GM12874 (cell line): ENCODE results near the gene WHAMM.

Experiments
- TF ChIP-seq, protein P1 (sequence below): IDR thresholded peaks from 2 replicates; pipeline ENCODE4 v1.5.1; 2011; ENCODE audit warnings: low read depth, mild to moderate bottlenecking, control low read depth, low read length, moderate library complexity; ENCODE audit not compliant: insufficient read depth

WHAMM gene

GRCh38 chr15:82804575-82804949 lies 4.9 kb upstream of the WHAMM start:
- TF ChIP-seq, protein P1, sequence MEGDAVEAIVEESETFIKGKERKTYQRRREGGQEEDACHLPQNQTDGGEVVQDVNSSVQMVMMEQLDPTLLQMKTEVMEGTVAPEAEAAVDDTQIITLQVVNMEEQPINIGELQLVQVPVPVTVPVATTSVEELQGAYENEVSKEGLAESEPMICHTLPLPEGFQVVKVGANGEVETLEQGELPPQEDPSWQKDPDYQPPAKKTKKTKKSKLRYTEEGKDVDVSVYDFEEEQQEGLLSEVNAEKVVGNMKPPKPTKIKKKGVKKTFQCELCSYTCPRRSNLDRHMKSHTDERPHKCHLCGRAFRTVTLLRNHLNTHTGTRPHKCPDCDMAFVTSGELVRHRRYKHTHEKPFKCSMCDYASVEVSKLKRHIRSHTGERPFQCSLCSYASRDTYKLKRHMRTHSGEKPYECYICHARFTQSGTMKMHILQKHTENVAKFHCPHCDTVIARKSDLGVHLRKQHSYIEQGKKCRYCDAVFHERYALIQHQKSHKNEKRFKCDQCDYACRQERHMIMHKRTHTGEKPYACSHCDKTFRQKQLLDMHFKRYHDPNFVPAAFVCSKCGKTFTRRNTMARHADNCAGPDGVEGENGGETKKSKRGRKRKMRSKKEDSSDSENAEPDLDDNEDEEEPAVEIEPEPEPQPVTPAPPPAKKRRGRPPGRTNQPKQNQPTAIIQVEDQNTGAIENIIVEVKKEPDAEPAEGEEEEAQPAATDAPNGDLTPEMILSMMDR, result no peak

DNA sequence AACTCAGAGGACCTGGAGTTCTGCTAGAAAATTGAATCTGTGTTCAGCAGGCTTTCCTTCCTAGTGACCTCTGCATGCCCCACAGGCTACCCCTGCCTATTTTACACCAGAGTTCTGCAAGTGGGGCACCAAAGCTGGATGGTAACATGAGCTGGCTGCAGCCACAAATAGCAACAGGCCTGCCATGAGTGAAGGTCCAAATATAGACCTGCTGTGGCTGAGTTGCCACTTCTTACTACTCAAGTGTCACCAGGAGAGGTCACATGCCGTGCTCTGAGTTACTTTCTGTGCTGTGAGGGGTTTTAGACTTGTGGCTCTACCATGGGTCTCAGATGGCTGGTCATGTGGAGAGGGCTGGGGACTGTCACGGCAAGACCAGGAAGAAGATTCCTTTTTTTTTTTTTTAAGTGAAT lies 3.4 kb upstream of the WHAMM start, which contains the start of gene FSD2:
FSD2 (minus strand) TSS at position 76 of the 413 bp plus-strand sequence. CDS start 18,679 bp downstream, outside the sequence.
- TF ChIP-seq, protein P1, result 0 out of 2 replicates have a peak, but pooled peaks have one; percentile 10

DNA sequence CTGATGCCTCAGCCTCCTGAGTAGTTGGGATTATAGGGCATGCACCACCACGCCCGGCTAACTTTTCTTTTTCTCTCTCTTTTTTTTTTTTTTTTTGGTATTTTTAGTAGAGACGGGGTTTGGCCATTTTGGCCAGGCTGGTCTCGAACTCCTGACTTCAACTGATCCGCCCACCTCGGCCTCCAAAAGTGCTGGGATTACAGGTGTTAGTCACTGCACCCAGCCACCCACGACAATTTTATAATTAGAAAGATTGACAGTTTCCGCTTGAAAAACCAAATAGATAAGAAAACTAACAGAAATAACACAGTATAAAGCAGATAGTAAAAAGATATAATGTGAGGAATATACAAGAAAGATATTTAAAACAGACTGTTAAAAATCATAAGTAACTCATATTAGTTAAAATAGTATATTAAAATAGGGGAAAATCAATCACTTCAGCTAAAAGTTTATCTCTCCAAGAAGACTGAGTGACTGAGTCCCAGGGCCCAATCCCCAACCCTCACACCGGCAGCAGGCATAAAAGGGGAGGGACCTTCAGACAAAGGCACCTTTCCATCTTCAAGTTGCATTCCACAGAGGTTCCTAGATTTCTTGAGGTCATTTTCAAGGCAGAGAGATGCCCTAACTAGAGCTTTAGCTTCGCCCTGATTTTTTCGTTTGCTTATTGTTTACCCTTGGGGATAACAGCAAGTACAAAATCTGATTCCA lies 1.4 kb upstream of the WHAMM start:
- TF ChIP-seq, protein P1, result no peak

DNA sequence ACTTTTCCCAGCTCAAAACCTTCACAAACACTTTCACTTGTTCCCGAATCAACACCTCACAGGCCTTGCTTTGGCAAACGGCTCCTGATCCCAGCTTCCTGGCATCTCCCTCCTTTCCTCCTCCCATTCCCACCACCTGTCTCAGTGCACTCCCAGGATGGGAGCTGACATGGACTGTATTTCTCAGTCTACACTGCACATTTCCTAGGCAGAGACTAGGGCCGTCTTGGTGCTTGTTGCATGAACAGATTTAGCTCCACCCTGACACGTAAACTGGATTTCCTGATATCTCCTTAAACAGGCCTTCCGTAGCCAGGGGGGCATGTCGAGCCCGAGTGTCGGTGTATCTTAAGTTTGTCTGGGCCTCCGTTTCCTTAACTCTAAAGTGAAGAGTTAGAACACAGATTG lies 790 bp upstream of the WHAMM start:
- TF ChIP-seq, protein P1, result no peak

GRCh38 chr15:82810061-82810889 lies 847 bp downstream of the WHAMM start:
- TF ChIP-seq, protein P1, result no peak

GRCh38 chr15:82810890-82811426 lies 1.5 kb downstream of the WHAMM start:
- TF ChIP-seq, protein P1, result no peak

DNA sequence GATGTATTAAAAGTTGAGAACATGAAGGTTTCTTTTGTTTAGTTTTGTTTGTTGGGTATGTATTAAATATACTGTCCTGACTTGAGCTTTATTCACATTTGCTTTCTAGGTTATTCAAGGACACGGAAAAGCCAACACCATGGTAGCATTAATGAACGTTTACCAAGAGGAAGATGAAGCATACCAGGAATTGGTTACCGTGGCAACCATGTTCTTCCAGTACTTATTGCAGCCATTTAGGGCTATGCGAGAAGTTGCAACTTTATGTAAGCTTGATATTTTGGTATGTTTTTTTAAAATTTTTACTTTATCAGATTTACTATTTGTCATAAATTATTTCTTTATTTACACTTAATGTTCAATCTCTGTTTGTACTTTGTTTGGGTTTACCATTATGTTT lies 3.6 kb downstream of the WHAMM start:
- TF ChIP-seq, protein P1, result no peak
